Right atrium auricular region (tissue), 2 donors: ENCODE data around the gene PRR5L. TPM values are rescaled to one million over a fixed set of nuclear protein-coding genes. Genes with fewer than 3 reads are reported as not detected.

Experiments used
- DNase-seq: peaks from one replicate; pipeline ENCODE4 v3.0.0-alpha.2; 2019; ENCODE audit warnings: low spot score
- H3K27ac ChIP-seq, 2 donors: fragments of 200-600 bp; sonication (generic); 1 replicate in 1 of 2; 2 replicates in 1 of 2; pipeline ENCODE4 v1.5.1; 2016 to 2019
- H3K27me3 ChIP-seq, 2 donors: fragments of 200-600 bp; sonication (generic); one replicate each; pipeline versions ENCODE4 v1.5.1 to v1.6.0; 2017 to 2019
- H3K36me3 ChIP-seq: fragments of 200-600 bp; sonication (generic); one replicate; pipeline ENCODE4 v1.5.1; 2016
- H3K4me1 ChIP-seq, 2 donors: fragments of 200-600 bp; sonication (generic); one replicate each; pipeline versions ENCODE4 v1.5.1 to v1.6.0; 2017 to 2019
- H3K4me3 ChIP-seq, 2 donors: fragments of 200-600 bp; sonication (generic); 1 replicate in 1 of 2; 2 replicates in 1 of 2; pipeline ENCODE4 v1.5.1; 2017 to 2019; ENCODE audit warnings: mild to moderate bottlenecking in 1 of 2, moderate library complexity in 1 of 2
- H3K9me3 ChIP-seq, 2 donors: fragments of 200-600 bp; sonication (generic); one replicate each; pipeline ENCODE4 v1.5.1; 2019
- total RNA-seq, 2 donors: library from RNA; depleted of rRNA; stranded (reverse); fragments of >200 nt; gene quantifications; one replicate each; pipeline ENCODE4 v1.1.0, GENCODE V29; 2016
- TF ChIP-seq, protein P1 (sequence below), 2 donors: fragments of 200-600 bp; sonication (generic); IDR thresholded peaks; one replicate each; pipeline ENCODE4 v1.5.1; 2019; ENCODE audit warnings: antibody characterized with exemption in 2 of 2

Gene PRR5L
- total RNA-seq, 2 donors from 2014 or later, result 1.3 to 6.8 TPM

DNA sequence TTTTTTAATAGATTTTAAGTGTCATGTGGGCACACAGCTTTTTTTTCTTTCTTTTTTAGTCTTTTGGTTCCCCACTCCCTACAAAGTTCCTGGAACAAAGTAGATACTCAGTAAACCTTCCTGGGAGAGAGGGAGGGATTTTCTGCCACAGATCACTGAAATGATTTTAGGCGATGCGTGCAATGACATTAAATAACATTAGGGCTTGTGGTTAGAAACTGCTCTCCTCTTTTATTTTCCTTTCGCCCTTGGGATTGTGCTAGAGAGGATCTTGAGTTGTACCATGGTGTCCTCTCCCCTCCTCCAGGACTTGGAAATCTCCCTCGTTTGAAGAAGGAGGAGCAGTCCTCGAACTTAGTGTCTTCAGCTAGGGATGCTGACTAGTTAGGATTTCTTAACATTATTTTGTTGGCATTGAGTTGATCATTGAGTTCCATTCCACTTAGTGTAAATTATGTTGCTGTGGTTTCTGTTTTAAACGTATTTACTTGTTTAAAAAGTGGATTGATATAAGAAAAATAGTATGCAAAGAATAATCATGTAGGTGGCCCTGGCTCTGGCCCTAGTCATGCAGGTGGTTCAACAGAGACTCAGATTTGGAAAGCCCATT is 125.6 kb downstream of the PRR5L start:
- Histone ChIP-seq H3K27ac (peak overlapping the region in 1 of 2 donors; percentile 59), H3K36me3 (no peaks in the 10 kb centered on the region), H3K4me1 (peaks cover 0 to 11% of the 10 kb centered on the region in 2 donors), H3K9me3 (no peaks in the 10 kb centered on the region), H3K27me3 (no peaks in the 10 kb centered on the region), H3K4me3 (no peak overlapping the region)
- DNase-seq, result no peak
- TF ChIP-seq, protein P1, sequence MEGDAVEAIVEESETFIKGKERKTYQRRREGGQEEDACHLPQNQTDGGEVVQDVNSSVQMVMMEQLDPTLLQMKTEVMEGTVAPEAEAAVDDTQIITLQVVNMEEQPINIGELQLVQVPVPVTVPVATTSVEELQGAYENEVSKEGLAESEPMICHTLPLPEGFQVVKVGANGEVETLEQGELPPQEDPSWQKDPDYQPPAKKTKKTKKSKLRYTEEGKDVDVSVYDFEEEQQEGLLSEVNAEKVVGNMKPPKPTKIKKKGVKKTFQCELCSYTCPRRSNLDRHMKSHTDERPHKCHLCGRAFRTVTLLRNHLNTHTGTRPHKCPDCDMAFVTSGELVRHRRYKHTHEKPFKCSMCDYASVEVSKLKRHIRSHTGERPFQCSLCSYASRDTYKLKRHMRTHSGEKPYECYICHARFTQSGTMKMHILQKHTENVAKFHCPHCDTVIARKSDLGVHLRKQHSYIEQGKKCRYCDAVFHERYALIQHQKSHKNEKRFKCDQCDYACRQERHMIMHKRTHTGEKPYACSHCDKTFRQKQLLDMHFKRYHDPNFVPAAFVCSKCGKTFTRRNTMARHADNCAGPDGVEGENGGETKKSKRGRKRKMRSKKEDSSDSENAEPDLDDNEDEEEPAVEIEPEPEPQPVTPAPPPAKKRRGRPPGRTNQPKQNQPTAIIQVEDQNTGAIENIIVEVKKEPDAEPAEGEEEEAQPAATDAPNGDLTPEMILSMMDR (IDR thresholded peaks at IDR 0.05), result no peak

DNA sequence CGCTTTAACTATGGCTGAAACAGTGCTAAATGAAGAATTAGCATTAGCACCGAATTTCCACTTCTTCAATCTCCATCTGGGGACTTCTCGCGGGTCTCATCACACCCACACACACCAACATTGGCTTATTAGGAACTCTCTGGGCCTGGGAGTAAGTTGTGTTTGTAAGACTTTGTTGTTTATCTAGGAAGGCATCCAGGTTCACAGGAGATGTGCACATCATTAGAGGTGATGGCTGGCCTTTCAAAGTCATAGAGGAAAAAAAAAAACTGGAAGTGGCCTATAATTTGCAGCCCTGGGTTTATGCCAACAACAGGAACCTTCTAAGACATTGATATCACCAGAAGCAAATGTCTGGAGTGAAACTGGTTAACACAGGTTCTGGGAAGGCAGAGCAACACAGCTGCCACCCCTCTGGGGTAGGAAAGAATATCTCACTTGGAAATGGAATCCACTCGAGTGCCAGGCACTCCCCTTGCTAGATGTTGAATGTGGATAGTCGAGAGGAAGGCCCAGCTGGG is 129.5 kb downstream of the PRR5L start:
- Histone ChIP-seq H3K4me3 (no peak overlapping the region), H3K36me3 (no peaks in the 10 kb centered on the region), H3K27me3 (no peaks in the 10 kb centered on the region), H3K9me3 (no peaks in the 10 kb centered on the region), H3K27ac (no peak overlapping the region), H3K4me1 (peaks cover 0 to 15% of the 10 kb centered on the region in 2 donors)
- TF ChIP-seq, protein P1 (IDR thresholded peaks at IDR 0.05), result no peak
- no peak for DNase-seq

DNA sequence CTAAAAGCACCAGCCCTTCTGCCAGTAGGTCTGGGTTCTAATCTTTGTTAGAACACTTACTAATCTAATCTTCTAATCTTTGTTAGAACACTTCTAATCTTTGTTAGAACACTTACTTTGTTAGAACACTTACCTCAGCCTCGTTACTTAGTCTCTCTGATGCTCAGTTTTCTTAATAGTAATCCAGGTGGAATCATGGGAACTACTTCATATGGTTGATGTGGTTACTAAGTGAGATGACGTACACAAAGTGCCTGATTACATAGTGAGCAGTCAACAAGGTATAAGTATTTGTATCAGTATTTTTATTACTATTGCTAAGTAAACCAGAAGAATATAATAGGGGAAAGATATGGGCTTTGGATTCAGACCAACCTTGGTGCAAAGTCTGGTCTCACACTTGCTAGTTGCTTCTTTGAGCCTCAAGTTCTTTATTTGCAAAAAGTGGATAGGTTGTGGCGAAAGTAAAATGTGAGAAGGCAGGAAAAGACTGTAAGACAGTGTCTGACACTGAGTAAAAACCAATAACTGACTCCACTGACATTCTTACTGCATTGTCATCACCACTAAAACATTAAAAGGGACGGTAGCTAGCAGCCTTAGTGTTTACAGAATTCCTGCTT is 130.2 kb downstream of the PRR5L start:
- Histone ChIP-seq H3K4me1 (peaks cover 0 to 15% of the 10 kb centered on the region in 2 donors), H3K27ac (peak overlapping the region in 1 of 2 donors; percentile 19), H3K4me3 (no peak overlapping the region)

DNA sequence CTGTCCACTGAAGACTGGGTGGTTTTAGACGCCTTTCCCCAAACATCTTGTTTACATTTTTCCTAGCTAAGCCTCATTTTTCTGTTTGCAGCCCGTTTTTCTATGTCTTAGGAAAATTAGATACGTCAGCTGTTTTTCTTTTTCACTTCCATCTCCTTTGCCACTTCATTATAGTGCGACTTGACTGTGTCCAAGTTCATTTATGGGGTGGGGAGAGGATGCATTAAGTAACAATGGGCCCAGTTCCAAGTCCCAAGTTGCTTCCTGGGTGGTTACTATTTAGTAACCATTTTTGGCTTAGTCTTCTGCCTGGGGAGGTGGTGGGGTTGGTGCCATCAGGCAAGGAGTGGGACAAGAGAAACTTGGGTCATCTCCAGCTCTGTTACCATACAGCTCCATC is 131.0 kb downstream of the PRR5L start:
- H3K27me3 ChIP-seq, result no peaks in the 10 kb centered on the region
- H3K9me3 ChIP-seq, result no peaks in the 10 kb centered on the region
- H3K27ac ChIP-seq, result peak overlapping the region in 1 of 2 donors; percentile 19
- H3K4me3 ChIP-seq, result no peak overlapping the region
- TF ChIP-seq, protein P1 (IDR thresholded peaks at IDR 0.05), result no peak
- peaks cover 0 to 15% of the 10 kb centered on the region in 2 donors for H3K4me1 ChIP-seq
- no peaks in the 10 kb centered on the region for H3K36me3 ChIP-seq
- DNase-seq, result no peak

More for the DNA sequence above, 130.2 kb downstream of the PRR5L start:
- TF ChIP-seq, protein P1 (IDR thresholded peaks at IDR 0.05), result no peak
- Histone ChIP-seq H3K9me3 (no peaks in the 10 kb centered on the region), H3K27me3 (no peaks in the 10 kb centered on the region), H3K36me3 (no peaks in the 10 kb centered on the region)
- no peak for DNase-seq

DNA sequence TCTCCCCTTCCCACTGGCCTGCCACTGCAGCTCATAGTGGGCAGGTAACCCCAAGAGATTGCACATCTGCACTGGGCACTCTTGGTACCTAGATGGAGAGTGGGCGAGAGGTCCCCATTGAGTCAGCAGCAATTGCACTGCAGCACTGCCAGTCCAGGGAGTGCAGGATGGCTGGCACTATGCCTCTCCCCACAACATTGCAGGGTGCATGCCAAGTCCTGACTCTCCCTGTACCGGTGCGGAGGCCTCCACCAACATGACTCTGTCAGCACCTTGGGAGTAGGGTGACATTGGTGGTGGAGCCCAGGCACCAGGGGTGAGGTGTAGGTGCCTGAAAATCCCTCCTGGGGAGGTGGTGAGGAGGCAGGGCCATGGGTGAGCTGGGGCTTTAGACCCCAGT is 131.8 kb downstream of the PRR5L start:
- Histone ChIP-seq H3K4me1 (peaks cover 0 to 15% of the 10 kb centered on the region in 2 donors), H3K36me3 (no peaks in the 10 kb centered on the region), H3K4me3 (no peak overlapping the region), H3K9me3 (no peaks in the 10 kb centered on the region), H3K27me3 (no peaks in the 10 kb centered on the region), H3K27ac (no peak overlapping the region)
- DNase-seq, result no peak
- TF ChIP-seq, protein P1 (IDR thresholded peaks at IDR 0.05), result no peak
